Measurements from ENCODE around the gene SOAT1. TPM values are rescaled to one million over a fixed set of nuclear protein-coding genes. Genes with fewer than 3 reads are reported as not detected.
"Not testable (repeated sequence)": the region's sequence is repeated elsewhere in the genome, so short reads cannot be mapped to it uniquely, and the experiment has no call there.

SOAT1 gene
- total RNA-seq, 1 experiment from 2014 or later = 37.1 TPM

DNA sequence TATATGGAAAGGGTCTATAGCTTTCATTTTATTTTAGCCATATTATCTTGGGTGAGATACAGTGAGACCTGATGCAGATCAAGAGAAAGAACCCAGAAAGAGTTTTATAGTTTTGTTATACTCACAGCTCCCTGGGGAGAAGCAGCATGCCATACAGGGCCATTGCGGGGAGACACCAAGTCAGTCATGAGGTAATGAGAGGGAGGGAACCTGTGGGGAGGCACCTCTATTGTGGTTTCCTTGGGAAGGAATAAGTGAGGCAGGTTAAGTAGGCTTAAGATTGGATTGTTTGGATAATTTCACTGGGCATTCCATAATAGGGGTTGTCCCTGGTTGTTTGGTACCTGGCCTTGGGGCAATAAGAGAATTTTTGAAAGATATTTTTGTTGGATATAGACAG, 91.9 kb downstream of the SOAT1 start:
- in situ Hi-C loops (cut with HindIII; ENCODE audit: low pct_unique_long_range_greater_than_20kb, low sequenced_read_pairs) = no loop called here
- no peak for DNase-seq (ENCODE audit: low read depth, low spot score)

DNA sequence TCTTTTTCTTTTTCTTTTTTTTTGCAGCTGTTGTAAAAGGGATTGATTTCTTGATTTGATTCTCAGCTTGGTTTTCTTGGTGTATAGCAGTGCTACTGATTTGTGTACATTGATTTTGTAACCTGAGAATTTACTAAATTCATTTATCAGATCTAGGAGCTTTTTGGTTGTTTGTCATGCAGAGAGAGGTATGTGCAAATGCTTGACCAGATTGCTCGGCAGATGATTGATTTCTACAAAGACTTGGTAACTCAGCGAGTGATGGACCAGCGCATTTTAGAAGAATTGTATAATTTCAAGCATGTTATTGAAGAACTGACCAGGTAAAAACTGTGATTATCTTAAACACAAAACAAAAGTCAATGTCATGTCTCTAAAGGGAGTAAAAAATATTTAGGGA, 100.1 kb downstream of the SOAT1 start:
- in situ Hi-C loops (cut with HindIII; ENCODE audit: low pct_unique_long_range_greater_than_20kb, low sequenced_read_pairs) = no loop called here
- no peak for DNase-seq (ENCODE audit: low read depth, low spot score)

- DNase-seq (ENCODE audit: low read depth, low spot score); in situ Hi-C loops (cut with HindIII; ENCODE audit: low pct_unique_long_range_greater_than_20kb, low sequenced_read_pairs): not testable (repeated sequence)
These were observed 105.8 kb downstream of the SOAT1 start for GRCh38 chr1:179399399-179399798.

Small RNAs within 50 kb of the gene (small RNA-seq; reads per million reads assigned to genes)
- 0 reads per million in 2 experiments for gene AL512326.2

Other genes starting within 250 kb of the SOAT1 start
- 13.1 and 15.0 TPM in 2 replicates for gene TOR3A, start 211.7 kb upstream of the SOAT1 start, total RNA-seq (2014; rRNA removed; shearing (Covaris generic))
- gene ABL2, start 64.1 kb upstream of the SOAT1 start, total RNA-seq (2014; rRNA removed; shearing (Covaris generic)) = 61.3 and 63.2 TPM in 2 replicates
- gene AXDND1, start 72.2 kb downstream of the SOAT1 start, total RNA-seq (2014; rRNA removed; shearing (Covaris generic)) = 0.48 TPM in 1 of 2 replicates, not detected in the other